GM19395 (cell line): ENCODE results near the gene RFTN1.

ENCODE experiments used
- ATAC-seq: cut with Tn5 transposase; IDR thresholded peaks from one replicate; pipeline ENCODE4 v1.9.1; 2021; ENCODE audit warnings: mild to moderate bottlenecking, moderate library complexity; ENCODE audit not compliant: unreplicated experiment

RFTN1 gene

GRCh38 chr3:16529264-16529663 is 15.8 kb upstream of the RFTN1 start:
- ATAC-seq = no peak

- ATAC-seq = no peak
These were observed 15.1 kb upstream of the RFTN1 start for GRCh38 chr3:16528581-16528993.

- ATAC-seq = no peak
These were observed 14.6 kb upstream of the RFTN1 start for GRCh38 chr3:16528106-16528505.

- ATAC-seq = no peak
These were observed 10.7 kb upstream of the RFTN1 start for GRCh38 chr3:16524196-16524595.

GRCh38 chr3:16523778-16524177 is 10.3 kb upstream of the RFTN1 start:
- no peak for ATAC-seq

GRCh38 chr3:16522834-16523233 is 9.3 kb upstream of the RFTN1 start:
- ATAC-seq = no peak

- ATAC-seq = peak; percentile 57
These were observed 7.7 kb upstream of the RFTN1 start for GRCh38 chr3:16520970-16521881.

GRCh38 chr3:16520241-16520969 is 6.9 kb upstream of the RFTN1 start:
- ATAC-seq = no peak

- no peak for ATAC-seq
These were observed 3.4 kb upstream of the RFTN1 start for GRCh38 chr3:16516695-16517481.

- no peak for ATAC-seq
These were observed 2.5 kb upstream of the RFTN1 start for GRCh38 chr3:16515885-16516420.

GRCh38 chr3:16514755-16515353 is 1.4 kb upstream of the RFTN1 start:
- ATAC-seq = no peak

- ATAC-seq = no peak
These were observed 662 bp upstream of the RFTN1 start for GRCh38 chr3:16514021-16514700.

GRCh38 chr3:16512435-16513140 is 911 bp downstream of the RFTN1 start:
- ATAC-seq = peak; percentile 17

GRCh38 chr3:16511681-16512434 is 1.6 kb downstream of the RFTN1 start:
- peak; percentile 56 for ATAC-seq

- ATAC-seq = no peak
These were observed 2.7 kb downstream of the RFTN1 start for GRCh38 chr3:16510620-16511319.

- peak; percentile 21 for ATAC-seq
These were observed 3.5 kb downstream of the RFTN1 start for GRCh38 chr3:16509721-16510619.

GRCh38 chr3:16508591-16508995 is 4.9 kb downstream of the RFTN1 start:
- peak; percentile 9 for ATAC-seq
